Uterus (tissue), 4 donors: Measurements from ENCODE around the gene HCFC1R1. TPM values are rescaled to one million over a fixed set of nuclear protein-coding genes. Genes with fewer than 3 reads are reported as not detected.

Experiments used
- DNase-seq, 2 donors: peaks; one replicate each; pipeline ENCODE4 v3.0.0-alpha.2; 2019 to 2020
- H3K27ac ChIP-seq, 2 donors: fragments of 200-600 bp; sonication (generic); 1 replicate in 1 of 2; 2 replicates in 1 of 2; pipeline ENCODE4 v1.5.1; 2016 to 2018
- H3K27me3 ChIP-seq, 2 donors: fragments of 200-600 bp; sonication (generic); one replicate each; pipeline ENCODE4 v1.5.1; 2018 to 2019; ENCODE audit warnings: control low read depth in 1 of 2
- H3K36me3 ChIP-seq, 2 donors: fragments of 200-600 bp; sonication (generic); one replicate each; pipeline ENCODE4 v1.5.1; 2019; ENCODE audit warnings: control low read depth in 1 of 2
- H3K4me1 ChIP-seq, 2 donors: fragments of 200-600 bp; sonication (generic); one replicate each; pipeline ENCODE4 v1.5.1; 2018 to 2019; ENCODE audit warnings: control low read depth in 1 of 2
- H3K4me3 ChIP-seq, 2 donors: fragments of 200-600 bp; sonication (generic); 1 replicate in 1 of 2; 2 replicates in 1 of 2; pipeline ENCODE4 v1.5.1; 2018 to 2019; ENCODE audit warnings: mild to moderate bottlenecking in 1 of 2
- H3K9me3 ChIP-seq, 2 donors: fragments of 200-600 bp; sonication (generic); one replicate each; pipeline ENCODE4 v1.5.1; 2019; ENCODE audit warnings: control low read depth in 1 of 2
- POLR2A ChIP-seq, 2 donors: fragments of 450-650 bp; IDR thresholded peaks; one replicate each; pipeline ENCODE4 v1.6.1; 2016; ENCODE audit warnings: antibody characterized with exemption in 2 of 2, mild to moderate bottlenecking in 1 of 2, moderate library complexity in 1 of 2
- intact Hi-C: fragments of 100-400 bp; cut with DNase I; formaldehyde crosslinking; loops from one replicate; pipeline ENCODE4 v1.15.1; 2023; ENCODE audit warnings: low total_unique reads
- total RNA-seq, 4 donors: library from RNA; depleted of rRNA in 3 of 4; stranded (reverse); fragments of >200 nt in 3 of 4; gene quantifications; one replicate each; pipeline versions ENCODE4 v1.1.0 to v1.2.4, GENCODE V29; 2014 to 2023
- TF ChIP-seq, protein P1 (sequence below), 4 experiments: fragments of 200-600 bp in 2 of 4; fragments of 450-650 bp in 2 of 4; sonication (generic) in 2 of 4; IDR thresholded peaks; one replicate each; pipeline ENCODE4 v1.5.1; 2016 to 2019; ENCODE audit warnings: antibody characterized with exemption in 4 of 4, mild to moderate bottlenecking in 2 of 4, moderate library complexity in 1 of 4
- donor health status: DM: yes; HTN: yes; CAD: no.

Gene HCFC1R1
- total RNA-seq, 4 donors from 2014 or later, result 3.6 to 67.5 (median 25.4) TPM

GRCh38 chr16:3014971-3015370, 8.8 kb downstream of the HCFC1R1 start:
- H3K27me3 ChIP-seq, result peaks cover 9 to 27% of the 10 kb centered on the region in 2 donors
- intact Hi-C loops, result no loop called here
- no peak for DNase-seq

DNA sequence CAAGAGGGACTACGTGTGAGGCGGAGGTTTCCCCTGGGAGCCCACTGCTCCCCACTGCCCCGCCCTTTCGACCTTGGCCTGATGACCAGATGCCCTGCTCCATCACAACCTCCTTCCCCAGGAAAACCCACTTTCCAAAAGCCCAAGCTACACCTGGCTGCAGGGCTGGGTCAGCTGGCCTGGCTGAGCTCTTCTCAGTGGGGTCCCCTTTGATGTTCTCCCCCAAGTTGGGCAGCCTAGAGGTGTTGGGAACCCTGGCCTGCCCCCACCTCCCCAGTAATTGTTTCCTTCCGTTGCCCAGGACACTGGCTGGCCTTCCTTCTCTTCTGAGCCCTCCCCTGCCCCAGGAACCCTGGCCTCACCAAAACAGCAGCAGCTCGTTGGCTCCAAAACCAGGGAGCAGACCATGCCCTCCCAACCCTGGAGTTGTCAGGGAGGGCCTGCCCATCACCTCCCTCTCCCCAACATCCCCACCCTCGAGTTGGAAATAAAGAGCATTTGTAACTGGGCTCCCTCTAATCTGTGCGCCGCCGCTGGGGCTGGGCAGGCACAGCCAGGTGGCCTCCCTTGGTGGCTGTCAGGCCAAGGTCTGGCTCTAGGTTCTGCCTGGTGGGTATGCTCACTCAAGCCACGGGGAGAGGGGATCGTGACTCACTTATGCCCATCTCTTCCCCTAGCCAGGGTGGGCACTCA, 9.6 kb downstream of the HCFC1R1 start:
- Histone ChIP-seq H3K9me3 (no peaks in the 10 kb centered on the region), H3K27me3 (peaks cover 9 to 27% of the 10 kb centered on the region in 2 donors), H3K36me3 (no peaks in the 10 kb centered on the region), H3K4me1 (no peaks in the 10 kb centered on the region), H3K4me3 (no peak overlapping the region), H3K27ac (no peak overlapping the region)
- intact Hi-C loops, result no loop called here
- no peak for DNase-seq
- TF ChIP-seq, protein P1, sequence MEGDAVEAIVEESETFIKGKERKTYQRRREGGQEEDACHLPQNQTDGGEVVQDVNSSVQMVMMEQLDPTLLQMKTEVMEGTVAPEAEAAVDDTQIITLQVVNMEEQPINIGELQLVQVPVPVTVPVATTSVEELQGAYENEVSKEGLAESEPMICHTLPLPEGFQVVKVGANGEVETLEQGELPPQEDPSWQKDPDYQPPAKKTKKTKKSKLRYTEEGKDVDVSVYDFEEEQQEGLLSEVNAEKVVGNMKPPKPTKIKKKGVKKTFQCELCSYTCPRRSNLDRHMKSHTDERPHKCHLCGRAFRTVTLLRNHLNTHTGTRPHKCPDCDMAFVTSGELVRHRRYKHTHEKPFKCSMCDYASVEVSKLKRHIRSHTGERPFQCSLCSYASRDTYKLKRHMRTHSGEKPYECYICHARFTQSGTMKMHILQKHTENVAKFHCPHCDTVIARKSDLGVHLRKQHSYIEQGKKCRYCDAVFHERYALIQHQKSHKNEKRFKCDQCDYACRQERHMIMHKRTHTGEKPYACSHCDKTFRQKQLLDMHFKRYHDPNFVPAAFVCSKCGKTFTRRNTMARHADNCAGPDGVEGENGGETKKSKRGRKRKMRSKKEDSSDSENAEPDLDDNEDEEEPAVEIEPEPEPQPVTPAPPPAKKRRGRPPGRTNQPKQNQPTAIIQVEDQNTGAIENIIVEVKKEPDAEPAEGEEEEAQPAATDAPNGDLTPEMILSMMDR (IDR thresholded peaks at IDR 0.05), result no peak

More at GRCh38 chr16:3014971-3015370, 8.8 kb downstream of the HCFC1R1 start:
- no peak overlapping the region for H3K27ac ChIP-seq
- no peaks in the 10 kb centered on the region for H3K4me1 ChIP-seq
- H3K36me3 ChIP-seq, result no peaks in the 10 kb centered on the region
- H3K4me3 ChIP-seq, result no peak overlapping the region
- H3K9me3 ChIP-seq, result no peaks in the 10 kb centered on the region
- TF ChIP-seq, protein P1 (IDR thresholded peaks at IDR 0.05), result no peak

GRCh38 chr16:3013491-3013951, 10.2 kb downstream of the HCFC1R1 start:
- no peaks in the 10 kb centered on the region for H3K36me3 ChIP-seq
- H3K4me1 ChIP-seq, result no peaks in the 10 kb centered on the region
- no peak for DNase-seq
- intact Hi-C loops, result no loop called here
- H3K27ac ChIP-seq, result no peak overlapping the region
- no peak for TF ChIP-seq POLR2A (IDR thresholded peaks at IDR 0.05)
- TF ChIP-seq, protein P1 (IDR thresholded peaks at IDR 0.05), result no peak
- H3K27me3 ChIP-seq, result peaks cover 10 to 25% of the 10 kb centered on the region in 2 donors
- H3K4me3 ChIP-seq, result no peak overlapping the region
- H3K9me3 ChIP-seq, result no peaks in the 10 kb centered on the region

- intact Hi-C loops, result no loop called here
- no peak within 1 kb of the TSS for H3K27ac ChIP-seq
- peaks cover 13 to 19% of the 10 kb centered on the region in 2 donors for H3K27me3 ChIP-seq
- DNase-seq, result no peak
- H3K9me3 ChIP-seq, result no peaks in the 10 kb centered on the region
- TF ChIP-seq, protein P1 (IDR thresholded peaks at IDR 0.05), result no peak
- no peak for TF ChIP-seq POLR2A (IDR thresholded peaks at IDR 0.05)
- no peaks in the 10 kb centered on the region for H3K4me1 ChIP-seq
- H3K36me3 ChIP-seq, result no peaks in the 10 kb centered on the region
- no peak within 1 kb of the TSS for H3K4me3 ChIP-seq
Measured at GRCh38 chr16:3012828-3013420, 10.8 kb downstream of the HCFC1R1 start, which contains the start of gene CLDN9. Gene CLDN9, plus strand, starts transcription at chr16:3012923. Its CDS starts 440 bp downstream, at chr16:3013363.

- H3K27ac ChIP-seq, result no peak overlapping the region
- no peak overlapping the region for H3K4me3 ChIP-seq
- H3K27me3 ChIP-seq, result peaks cover 8 to 15% of the 10 kb centered on the region in 2 donors
- no peak for TF ChIP-seq POLR2A (IDR thresholded peaks at IDR 0.05)
- TF ChIP-seq, protein P1 (IDR thresholded peaks at IDR 0.05), result no peak
- intact Hi-C loops, result no loop called here
- no peaks in the 10 kb centered on the region for H3K4me1 ChIP-seq
- H3K9me3 ChIP-seq, result no peaks in the 10 kb centered on the region
- DNase-seq, result no peak
- H3K36me3 ChIP-seq, result no peaks in the 10 kb centered on the region
Measured at GRCh38 chr16:3012246-3012645, 11.5 kb downstream of the HCFC1R1 start.
